CD4-positive, alpha-beta memory T cell (primary cell): ENCODE measurements around the gene SLC17A9. TPM values are rescaled to one million over a fixed set of nuclear protein-coding genes. Genes with fewer than 3 reads are reported as not detected.
A peak's percentile ranks its signal among the peaks of the same experiment; 100 is the strongest.

Experiments
- CTCF ChIA-PET: fragments of 350-600 bp; sonication (Branson Sonifier 250); formaldehyde crosslinking; loops from one replicate; lab custom pipeline; 2021; ENCODE audit warnings: inconsistent platforms; ENCODE audit not compliant: partially characterized antibody; lab: Charles Lee
- POLR2A ChIA-PET: fragments of 350-600 bp; sonication (Branson Sonifier 250); formaldehyde crosslinking; loops from one replicate; lab custom pipeline; 2021; ENCODE audit not compliant: partially characterized antibody; lab: Charles Lee
- DNase-seq, 5 donors: peaks; one replicate each; pipeline versions ENCODE4 v3.0.0 to v3.0.0-alpha.2; 2020 to 2022; ENCODE audit warnings: mixed read lengths in 1 of 5
- H3K27ac ChIP-seq: one replicate; pipeline ENCODE4 v1.7.0; 2013; ENCODE audit warnings: low read depth, low read length
- H3K27me3 ChIP-seq: 2 replicates; pipeline ENCODE4 v1.7.0; 2013; ENCODE audit warnings: mild to moderate bottlenecking, low read length, moderate library complexity; ENCODE audit not compliant: insufficient read depth
- H3K36me3 ChIP-seq: 2 replicates; pipeline ENCODE4 v1.7.0; 2013; ENCODE audit warnings: mild to moderate bottlenecking, low read length, moderate library complexity; ENCODE audit not compliant: insufficient read depth
- H3K4me1 ChIP-seq: 2 replicates; pipeline ENCODE4 v1.7.0; 2013; ENCODE audit warnings: mild to moderate bottlenecking, low read length, moderate library complexity; ENCODE audit not compliant: insufficient read depth
- H3K4me3 ChIP-seq, 2 donors: one replicate each; pipeline ENCODE4 v1.7.0; 2013; ENCODE audit warnings: low read length in 2 of 2, mild to moderate bottlenecking in 1 of 2
- H3K9me3 ChIP-seq, 2 donors: one replicate each; pipeline ENCODE4 v1.7.0; 2013; ENCODE audit warnings: low read length in 2 of 2, control low read depth in 1 of 2; ENCODE audit not compliant: control insufficient read depth in 1 of 2
- H3K27ac Mint-ChIP-seq, 7 donors: one replicate each; pipeline ENCODE4 v1.8.0; 2020 to 2021; ENCODE audit warnings: mixed read lengths in 7 of 7, mild to moderate bottlenecking in 6 of 7, inconsistent platforms in 3 of 7, moderate library complexity in 3 of 7
- H3K27me3 Mint-ChIP-seq, 2 donors: one replicate each; pipeline ENCODE4 v1.8.0; 2020 to 2021; ENCODE audit warnings: mixed read lengths in 2 of 2
- H3K36me3 Mint-ChIP-seq, 2 donors: one replicate each; pipeline ENCODE4 v1.8.0; 2020 to 2021; ENCODE audit warnings: mixed read lengths in 2 of 2, inconsistent platforms in 1 of 2, mild to moderate bottlenecking in 1 of 2
- H3K4me1 Mint-ChIP-seq, 4 donors: one replicate each; pipeline ENCODE4 v1.8.0; 2020 to 2021; ENCODE audit warnings: mixed read lengths in 4 of 4, mild to moderate bottlenecking in 1 of 4
- H3K4me3 Mint-ChIP-seq, 8 donors: one replicate each; pipeline ENCODE4 v1.8.0; 2020 to 2021; ENCODE audit warnings: mixed read lengths in 8 of 8, mild to moderate bottlenecking in 7 of 8, moderate library complexity in 6 of 8, inconsistent platforms in 3 of 8
- H3K9me3 Mint-ChIP-seq, 8 donors: one replicate each; pipeline ENCODE4 v1.8.0; 2020 to 2021; ENCODE audit warnings: mixed read lengths in 8 of 8, mild to moderate bottlenecking in 5 of 8, inconsistent platforms in 3 of 8, moderate library complexity in 1 of 8
- intact Hi-C: fragments of 100-400 bp; cut with micrococcal nuclease; formaldehyde crosslinking; loops from one replicate; pipeline ENCODE4 v1.15.1; 2023
- polyA plus RNA-seq, 2 donors: library from polyadenylated mRNA; unstranded; fragments of 300-500 nt; fragmentation: Illumina TruSeq; gene quantifications; one replicate each; pipeline ENCODE4 v1.2.3, GENCODE V29; 2021
- total RNA-seq, 2 experiments: library from RNA; stranded (reverse); gene quantifications; one replicate each; pipeline ENCODE4 v1.2.3, GENCODE V29; 2021

The SLC17A9 gene
- total and polyA plus RNA-seq, 4 experiments from 2014 or later: 0.13 to 2.4 (median 2.1) TPM; not detected in 1

GRCh38 chr20:62924442-62925075 lies 27.9 kb upstream of the SLC17A9 start:
- peaks cover 41 to 89% (median 67%) of the 10 kb centered on the region in 4 donors for H3K4me1 Mint-ChIP-seq
- ChIA-PET POLR2A (interaction anchor here (0.6 to 6.8 kb wide), 6 partner anchors 11 to 85 kb away, joined by 3 to 126 read pairs (median 20); partner anchors contain the start of gene GID8), CTCF (interaction anchor here (1.4 to 9.3 kb wide), 3 partner anchors 16 to 29 kb away, joined by 5 to 90 read pairs (median 5); no protein-coding TSS in a partner anchor)
- no peaks in the 10 kb centered on the region for H3K27me3 ChIP-seq
- peaks cover 81% of the 10 kb centered on the region for H3K4me1 ChIP-seq
- no peaks in the 10 kb centered on the region for H3K9me3 ChIP-seq
- intact Hi-C loops: loop anchor here (5.0 kb wide), 1 partner anchor 62 kb away; the partner anchor contains the start of gene TCFL5
- H3K36me3 Mint-ChIP-seq: peaks cover 0 to 17% of the 10 kb centered on the region in 2 donors
- no peaks in the 10 kb centered on the region for H3K27me3 Mint-ChIP-seq
- H3K4me3 Mint-ChIP-seq: peak overlapping the region; percentile 87 to 97 (median 94)
- peak in 2 of 5 donors; percentile 20 to 83 for DNase-seq
- H3K27ac ChIP-seq: peak overlapping the region; percentile 91
- H3K9me3 Mint-ChIP-seq: no peaks in the 10 kb centered on the region
- peak overlapping the region; percentile 87 to 88 for H3K4me3 ChIP-seq
- no peaks in the 10 kb centered on the region for H3K36me3 ChIP-seq
- H3K27ac Mint-ChIP-seq: peak overlapping the region; percentile 89 to 97 (median 93)

- H3K27ac ChIP-seq: peak overlapping the region; percentile 91
- no peaks in the 10 kb centered on the region for H3K36me3 ChIP-seq
- ChIA-PET CTCF (interaction anchor here (1.4 to 9.3 kb wide), 4 partner anchors 17 to 131 kb away, joined by 3 to 90 read pairs (median 5); no protein-coding TSS in a partner anchor), POLR2A (interaction anchor here (0.6 to 6.8 kb wide), 8 partner anchors 11 to 84 kb away, joined by 3 to 126 read pairs (median 5); partner anchors contain the start of gene GID8)
- peaks cover 81% of the 10 kb centered on the region for H3K4me1 ChIP-seq
- H3K4me3 ChIP-seq: peak overlapping the region; percentile 87 to 88
- no peaks in the 10 kb centered on the region for H3K9me3 ChIP-seq
- Mint-ChIP-seq H3K27me3 (no peaks in the 10 kb centered on the region), H3K4me3 (peak overlapping the region; percentile 87 to 97 (median 94)), H3K36me3 (peaks cover 0 to 20% of the 10 kb centered on the region in 2 donors), H3K4me1 (peaks cover 40 to 89% (median 66%) of the 10 kb centered on the region in 4 donors), H3K9me3 (no peaks in the 10 kb centered on the region), H3K27ac (peak overlapping the region; percentile 89 to 97 (median 93))
- DNase-seq: no peak
- no peaks in the 10 kb centered on the region for H3K27me3 ChIP-seq
- intact Hi-C loops: loop anchor here (5.0 kb wide), 1 partner anchor 63 kb away; the partner anchor contains the start of gene TCFL5
Measured at GRCh38 chr20:62925076-62925419, 27.5 kb upstream of the SLC17A9 start.

- Histone ChIP-seq H3K36me3 (no peaks in the 10 kb centered on the region), H3K4me1 (peaks cover 81% of the 10 kb centered on the region), H3K27me3 (no peaks in the 10 kb centered on the region), H3K27ac (peak overlapping the region; percentile 91), H3K4me3 (peak overlapping the region; percentile 87 to 88), H3K9me3 (no peaks in the 10 kb centered on the region)
- peak; percentile 47 to 82 (median 49) for DNase-seq
- H3K4me3 Mint-ChIP-seq: peak overlapping the region; percentile 87 to 97 (median 94)
- no peaks in the 10 kb centered on the region for H3K27me3 Mint-ChIP-seq
- H3K9me3 Mint-ChIP-seq: no peaks in the 10 kb centered on the region
- CTCF ChIA-PET: interaction anchor here (0.8 to 9.3 kb wide), 5 partner anchors 13 to 131 kb away, joined by 3 to 90 read pairs (median 5); no protein-coding TSS in a partner anchor
- peaks cover 0 to 20% of the 10 kb centered on the region in 2 donors for H3K36me3 Mint-ChIP-seq
- POLR2A ChIA-PET: interaction anchor here (1.0 to 6.8 kb wide), 7 partner anchors 11 to 28 kb away, joined by 3 to 126 read pairs (median 5); partner anchors contain the start of gene GID8
- peak overlapping the region; percentile 89 to 97 (median 93) for H3K27ac Mint-ChIP-seq
- peaks cover 40 to 89% (median 66%) of the 10 kb centered on the region in 4 donors for H3K4me1 Mint-ChIP-seq
- intact Hi-C loops: loop anchor here (1.0 to 5.0 kb wide), 4 partner anchors 12 to 63 kb away; partner anchors contain the start of gene TCFL5
Measured at GRCh38 chr20:62925420-62926228, 26.9 kb upstream of the SLC17A9 start.

- ChIA-PET CTCF (interaction anchor here (0.8 to 9.3 kb wide), 7 partner anchors 9 to 132 kb away, joined by 3 to 90 read pairs (median 4); partner anchors contain the start of gene GID8), POLR2A (interaction anchor here (0.6 to 6.8 kb wide), 12 partner anchors 8 to 122 kb away, joined by 3 to 126 read pairs (median 4); partner anchors contain the start of genes GID8 and OGFR)
- peaks cover 0 to 18% of the 10 kb centered on the region in 2 donors for H3K36me3 Mint-ChIP-seq
- H3K27ac ChIP-seq: peak within 1 kb of the TSS; percentile 91
- no peaks in the 10 kb centered on the region for H3K9me3 ChIP-seq
- H3K36me3 ChIP-seq: no peaks in the 10 kb centered on the region
- H3K4me3 Mint-ChIP-seq: peak within 1 kb of the TSS; percentile 91 to 97 (median 96)
- intact Hi-C loops: loop anchor here (1.0 to 5.0 kb wide), 4 partner anchors 11 to 64 kb away; partner anchors contain the start of gene TCFL5
- no peaks in the 10 kb centered on the region for H3K27me3 ChIP-seq
- H3K27ac Mint-ChIP-seq: peak within 1 kb of the TSS; percentile 89 to 97 (median 94)
- no peaks in the 10 kb centered on the region for H3K27me3 Mint-ChIP-seq
- peak; percentile 88 to 91 (median 90) for DNase-seq
- peaks cover 78% of the 10 kb centered on the region for H3K4me1 ChIP-seq
- no peaks in the 10 kb centered on the region for H3K9me3 Mint-ChIP-seq
- peaks cover 37 to 89% (median 63%) of the 10 kb centered on the region in 4 donors for H3K4me1 Mint-ChIP-seq
- peak within 1 kb of the TSS; percentile 87 to 88 for H3K4me3 ChIP-seq
Measured at GRCh38 chr20:62926229-62927127, 26.0 kb upstream of the SLC17A9 start, which contains the start of gene DIDO1. Gene DIDO1 (minus strand): TSS chr20:62926505.

- peak overlapping the region; percentile 61 to 88 for H3K4me3 ChIP-seq
- H3K4me1 Mint-ChIP-seq: peaks cover 36 to 87% (median 63%) of the 10 kb centered on the region in 4 donors
Measured at GRCh38 chr20:62927128-62927705, 25.3 kb upstream of the SLC17A9 start.

More at GRCh38 chr20:62927128-62927705, 25.3 kb upstream of the SLC17A9 start:
- peaks cover 71% of the 10 kb centered on the region for H3K4me1 ChIP-seq
- peaks cover 0 to 18% of the 10 kb centered on the region in 2 donors for H3K36me3 Mint-ChIP-seq
- POLR2A ChIA-PET: interaction anchor here (0.6 to 6.8 kb wide), 12 partner anchors 9 to 123 kb away, joined by 3 to 126 read pairs (median 4); partner anchors contain the start of genes GID8 and OGFR
- peak overlapping the region in 6 of 7 donors; percentile 71 to 94 (median 90) for H3K27ac Mint-ChIP-seq
- peak overlapping the region; percentile 92 to 97 (median 96) for H3K4me3 Mint-ChIP-seq
- CTCF ChIA-PET: interaction anchor here (0.9 to 9.3 kb wide), 6 partner anchors 8 to 30 kb away, joined by 4 to 90 read pairs (median 7); partner anchors contain the start of gene GID8
- no peaks in the 10 kb centered on the region for H3K36me3 ChIP-seq
- H3K27me3 Mint-ChIP-seq: no peaks in the 10 kb centered on the region
- no peaks in the 10 kb centered on the region for H3K9me3 ChIP-seq
- DNase-seq: no peak
- intact Hi-C loops: loop anchor here (5.0 kb wide), 1 partner anchor 65 kb away; the partner anchor contains the start of gene TCFL5
- no peaks in the 10 kb centered on the region for H3K27me3 ChIP-seq
- H3K9me3 Mint-ChIP-seq: no peaks in the 10 kb centered on the region
- peak overlapping the region; percentile 91 for H3K27ac ChIP-seq
